Thymus (tissue), 11 donors: ENCODE data around the gene ZNF282. TPM values are rescaled to one million over a fixed set of nuclear protein-coding genes. Genes with fewer than 3 reads are reported as not detected.

Experiments used
- DNase-seq, 9 donors: peaks; one replicate each; pipeline ENCODE4 v3.0.0-alpha.2; 2013; ENCODE audit warnings: low spot score in 9 of 9, low read depth in 6 of 9, missing footprints in 1 of 9
- H3K27ac ChIP-seq, 2 donors: one replicate each; pipeline ENCODE4 v1.5.1; 2013; ENCODE audit warnings: control low read depth in 1 of 2, low read depth in 1 of 2, low read length in 1 of 2, mild to moderate bottlenecking in 1 of 2, moderate library complexity in 1 of 2
- H3K27me3 ChIP-seq, 2 donors: one replicate each; pipeline ENCODE4 v1.5.1; 2013; ENCODE audit warnings: low read length in 1 of 2; ENCODE audit not compliant: control insufficient read depth in 2 of 2, insufficient read depth in 1 of 2
- H3K36me3 ChIP-seq, 2 donors: one replicate each; pipeline ENCODE4 v1.5.1; 2013; ENCODE audit warnings: low read length in 1 of 2, mild to moderate bottlenecking in 1 of 2, moderate library complexity in 1 of 2; ENCODE audit not compliant: control insufficient read depth in 2 of 2, insufficient read depth in 2 of 2
- H3K4me1 ChIP-seq, 2 donors: one replicate each; pipeline ENCODE4 v1.5.1; 2013; ENCODE audit warnings: low read length in 2 of 2; ENCODE audit not compliant: control insufficient read depth in 2 of 2, insufficient read depth in 2 of 2
- H3K4me3 ChIP-seq, 2 donors: one replicate each; pipeline ENCODE4 v1.5.1; 2013; ENCODE audit warnings: low read length in 2 of 2, control low read depth in 1 of 2, mild to moderate bottlenecking in 1 of 2
- H3K9me3 ChIP-seq, 2 donors: one replicate each; pipeline ENCODE4 v1.5.1; 2013; ENCODE audit warnings: low read length in 1 of 2, mild to moderate bottlenecking in 1 of 2; ENCODE audit not compliant: control insufficient read depth in 2 of 2, insufficient read depth in 1 of 2
- WGBS: extraction: QIAGEN DNeasy Blood & Tissue Kit; methylation state at CpG from one replicate; pipeline ENCODE4 v1.1.7; 2013; 5-methylcytosine and 5-hydroxymethylcytosine counted together
- polyA plus RNA-seq: library from polyadenylated mRNA; stranded (reverse); fragments of 200-250 nt; gene quantifications from one replicate; pipeline ENCODE4 v1.2.3, GENCODE V29; 2013
- total RNA-seq: library from RNA; stranded (reverse); fragments of 120-200 nt; gene quantifications from one replicate; pipeline ENCODE4 v1.2.4, GENCODE V29; 2013
- donor health status: healthy.

ZNF282 gene
- total and polyA plus RNA-seq, 2 donors: 7.6 to 13.0 TPM

- DNase-seq: no peak
- H3K4me1 ChIP-seq: no peaks in the 10 kb centered on the region
- no peaks in the 10 kb centered on the region for H3K27me3 ChIP-seq
- no peak overlapping the region for H3K27ac ChIP-seq
- no peaks in the 10 kb centered on the region for H3K9me3 ChIP-seq
- no peak overlapping the region for H3K4me3 ChIP-seq
- peaks cover 35 to 44% of the 10 kb centered on the region in 2 donors for H3K36me3 ChIP-seq
- 95% methylated on average over 5 of the region's 5 CpGs for WGBS
Observed at GRCh38 chr7:149161241-149161848, 34.0 kb upstream of the ZNF282 start.

GRCh38 chr7:149166142-149166541 lies 29.2 kb upstream of the ZNF282 start:
- 99% methylated on average over 1 of the region's 1 CpG for WGBS
- DNase-seq: no peak
- no peak overlapping the region for H3K4me3 ChIP-seq
- no peak overlapping the region for H3K27ac ChIP-seq
- H3K4me1 ChIP-seq: no peaks in the 10 kb centered on the region
- H3K9me3 ChIP-seq: no peaks in the 10 kb centered on the region
- no peaks in the 10 kb centered on the region for H3K27me3 ChIP-seq
- H3K36me3 ChIP-seq: peaks cover 38 to 59% of the 10 kb centered on the region in 2 donors

DNA sequence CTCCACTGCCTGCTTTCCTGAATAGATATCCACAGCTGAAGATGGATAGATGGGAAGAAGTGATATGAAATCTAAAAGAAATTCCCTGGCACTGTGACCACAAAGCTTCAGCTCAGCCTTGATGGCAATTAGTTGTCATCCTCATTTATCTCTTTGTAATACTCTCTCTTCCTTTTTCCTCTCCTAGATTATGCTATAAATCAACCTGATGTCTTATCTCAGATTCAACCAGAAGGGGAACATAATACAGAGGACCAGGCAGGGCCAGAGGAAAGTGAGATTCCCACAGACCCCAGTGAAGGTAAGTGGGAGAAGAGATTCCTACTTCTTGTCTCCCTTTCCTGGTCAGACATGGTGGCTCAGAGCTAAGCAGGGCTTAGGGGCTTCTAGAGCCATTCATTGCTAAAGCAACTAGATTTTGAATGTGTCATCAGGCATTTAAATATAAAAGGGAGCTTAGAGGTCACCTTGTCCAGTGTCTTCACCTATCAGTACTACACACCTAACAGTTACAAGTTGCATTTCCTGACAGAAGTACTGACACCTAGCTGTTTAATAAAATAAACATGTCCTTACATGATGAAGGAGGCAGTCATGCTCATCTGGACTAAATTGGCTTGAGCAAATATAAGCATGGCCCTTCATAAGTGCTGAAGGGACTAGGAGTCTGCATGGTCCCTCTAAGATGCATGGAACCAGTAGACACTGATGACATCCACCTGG lies 28.6 kb upstream of the ZNF282 start:
- Histone ChIP-seq H3K4me3 (no peak overlapping the region), H3K9me3 (no peaks in the 10 kb centered on the region), H3K27me3 (no peaks in the 10 kb centered on the region), H3K36me3 (peaks cover 42 to 60% of the 10 kb centered on the region in 2 donors), H3K4me1 (no peaks in the 10 kb centered on the region), H3K27ac (no peak overlapping the region)
- DNase-seq: no peak

- Histone ChIP-seq H3K27ac (no peak overlapping the region), H3K4me3 (no peak overlapping the region), H3K27me3 (no peaks in the 10 kb centered on the region), H3K4me1 (no peaks in the 10 kb centered on the region), H3K9me3 (no peaks in the 10 kb centered on the region), H3K36me3 (peaks cover 22 to 52% of the 10 kb centered on the region in 2 donors)
- 87% methylated on average over 9 of the region's 9 CpGs for WGBS
- DNase-seq: no peak
Observed at GRCh38 chr7:149171892-149172533, 23.3 kb upstream of the ZNF282 start.

DNA sequence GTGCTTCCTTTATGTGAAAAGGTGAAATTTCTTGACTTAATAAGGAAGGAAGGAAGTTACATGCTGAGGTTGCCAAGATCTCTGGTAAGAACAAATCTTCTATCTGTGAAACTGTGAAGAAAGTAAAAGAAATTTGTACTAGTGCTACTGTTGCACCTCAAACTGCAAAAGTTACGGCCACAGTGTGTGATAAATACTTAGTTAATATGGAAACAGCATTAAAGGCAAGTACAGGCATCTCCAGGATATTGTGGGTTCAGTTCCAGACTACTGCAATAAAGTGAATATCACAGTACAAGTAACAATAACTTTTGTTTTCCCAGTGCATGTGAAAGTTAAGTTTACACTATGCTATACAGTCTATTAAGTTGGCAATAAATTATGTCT lies 22.8 kb upstream of the ZNF282 start:
- Histone ChIP-seq H3K27me3 (no peaks in the 10 kb centered on the region), H3K9me3 (no peaks in the 10 kb centered on the region), H3K27ac (no peak overlapping the region), H3K36me3 (peaks cover 24 to 54% of the 10 kb centered on the region in 2 donors), H3K4me3 (no peak overlapping the region), H3K4me1 (no peaks in the 10 kb centered on the region)
- DNase-seq: no peak
- WGBS: 99% methylated on average over 1 of the region's 1 CpG

DNA sequence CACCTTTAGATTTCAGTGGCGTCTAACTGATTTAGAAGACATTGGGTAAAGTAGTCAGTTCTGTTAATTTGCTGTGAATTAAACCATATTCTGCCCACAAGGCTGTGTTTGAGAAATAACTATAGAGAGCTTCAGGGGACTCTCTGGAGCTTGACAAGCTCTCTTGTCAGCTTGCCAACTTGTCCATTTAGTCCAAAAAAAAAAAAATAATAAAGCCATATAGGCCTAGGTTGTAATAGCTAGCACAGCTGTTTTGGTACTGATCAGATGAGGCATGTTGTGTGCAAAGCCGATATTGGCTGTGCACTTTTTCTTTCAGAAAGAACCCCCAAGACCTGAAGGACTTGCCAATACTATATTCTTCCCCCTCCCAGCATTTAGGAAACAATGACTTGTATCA lies 20.2 kb upstream of the ZNF282 start:
- no peak for DNase-seq
- Histone ChIP-seq H3K27me3 (no peaks in the 10 kb centered on the region), H3K4me1 (no peaks in the 10 kb centered on the region), H3K27ac (no peak overlapping the region), H3K4me3 (no peak overlapping the region), H3K36me3 (peaks cover 35 to 64% of the 10 kb centered on the region in 2 donors), H3K9me3 (no peaks in the 10 kb centered on the region)
- 96% methylated on average over 2 of the region's 2 CpGs for WGBS

DNA sequence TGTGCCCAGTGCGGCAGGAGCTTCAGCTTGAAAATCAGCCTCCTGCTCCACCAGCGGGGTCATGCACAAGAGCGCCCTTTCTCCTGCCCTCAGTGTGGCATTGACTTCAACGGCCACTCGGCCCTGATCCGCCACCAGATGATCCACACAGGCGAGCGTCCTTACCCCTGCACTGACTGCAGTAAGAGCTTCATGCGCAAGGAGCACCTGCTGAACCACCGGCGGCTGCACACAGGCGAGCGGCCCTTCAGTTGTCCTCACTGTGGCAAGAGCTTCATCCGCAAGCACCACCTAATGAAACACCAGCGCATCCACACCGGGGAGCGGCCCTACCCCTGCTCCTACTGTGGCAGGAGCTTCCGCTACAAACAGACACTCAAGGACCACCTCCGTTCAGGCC lies 16.1 kb upstream of the ZNF282 start:
- WGBS: 98% methylated on average over 19 of the region's 19 CpGs
- Histone ChIP-seq H3K27me3 (no peaks in the 10 kb centered on the region), H3K4me1 (peaks cover 0 to 2% of the 10 kb centered on the region in 2 donors), H3K36me3 (peaks cover 39 to 57% of the 10 kb centered on the region in 2 donors), H3K9me3 (no peaks in the 10 kb centered on the region), H3K27ac (no peak overlapping the region), H3K4me3 (no peak overlapping the region)
- DNase-seq: no peak

DNA sequence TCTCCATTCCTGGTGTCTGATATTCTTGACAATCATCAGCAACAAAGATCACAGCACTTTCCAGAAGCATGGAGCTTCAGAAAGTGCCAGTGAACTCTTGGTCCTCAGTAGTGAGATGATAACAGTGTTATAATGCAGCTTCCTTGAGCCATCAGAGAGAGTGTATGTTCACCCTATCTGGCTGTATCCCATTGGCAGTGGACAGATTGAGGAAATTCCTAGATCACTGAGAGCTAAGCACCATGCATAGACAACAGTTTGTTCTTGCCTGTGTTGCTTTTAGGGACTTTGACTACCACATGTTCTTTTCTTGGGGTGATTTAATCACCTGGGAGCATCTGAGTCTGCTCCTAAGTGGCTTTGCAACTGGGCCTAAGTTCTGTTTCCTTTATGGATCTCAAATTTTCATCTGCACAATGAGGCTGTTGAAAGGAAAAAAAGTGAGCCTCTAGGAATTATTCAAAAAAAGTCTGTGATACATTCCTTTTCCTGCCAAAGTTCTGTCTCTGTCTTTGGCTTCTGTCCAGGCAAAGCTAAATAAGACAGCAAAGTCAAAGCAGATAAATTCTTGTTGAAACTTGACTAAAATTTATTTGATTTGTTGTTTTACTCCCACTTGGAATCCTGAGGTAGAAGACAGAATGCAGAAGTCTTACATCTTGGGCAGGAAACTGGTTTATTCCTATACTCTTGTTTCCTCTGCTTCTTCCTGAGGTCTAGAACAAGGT lies 14.5 kb upstream of the ZNF282 start:
- Histone ChIP-seq H3K27ac (peak overlapping the region in 1 of 2 donors; percentile 14), H3K4me3 (no peak overlapping the region), H3K9me3 (no peaks in the 10 kb centered on the region), H3K36me3 (peaks cover 39 to 49% of the 10 kb centered on the region in 2 donors), H3K27me3 (no peaks in the 10 kb centered on the region), H3K4me1 (peaks cover 0 to 2% of the 10 kb centered on the region in 2 donors)
- DNase-seq: peak in 1 of 9 donors; percentile 21

DNA sequence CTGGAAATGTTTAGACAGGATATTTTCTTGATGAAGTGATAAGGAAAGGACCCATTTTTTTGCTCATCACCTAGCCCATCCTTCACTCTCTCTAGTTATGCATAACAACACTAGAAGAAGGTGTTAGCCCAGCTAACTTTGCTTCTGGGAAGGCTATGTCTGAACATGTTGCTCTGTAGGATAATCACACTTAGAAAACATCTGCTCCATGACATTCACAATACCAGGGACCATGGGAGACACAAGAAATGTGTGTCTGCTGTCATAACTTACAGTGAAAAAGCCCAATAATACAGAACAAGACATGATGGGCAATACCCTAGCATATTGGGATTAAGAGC lies 13.9 kb upstream of the ZNF282 start:
- H3K36me3 ChIP-seq: peaks cover 37 to 46% of the 10 kb centered on the region in 2 donors
- H3K4me3 ChIP-seq: no peak overlapping the region
- DNase-seq: no peak
- peak overlapping the region in 1 of 2 donors; percentile 57 for H3K27ac ChIP-seq
- H3K4me1 ChIP-seq: peaks cover 0 to 2% of the 10 kb centered on the region in 2 donors
- no peaks in the 10 kb centered on the region for H3K9me3 ChIP-seq
- no peaks in the 10 kb centered on the region for H3K27me3 ChIP-seq
